ENCODE results near the gene FGD4. TPM values are rescaled to one million over a fixed set of nuclear protein-coding genes. Genes with fewer than 3 reads are reported as not detected.

The FGD4 gene
- total RNA-seq, 1 experiment from 2014 or later: 54.3 TPM

GRCh38 chr12:32535288-32535999 lies 136.1 kb downstream of the FGD4 start:
- no peaks in the 10 kb centered on the region; the same call in 1 of the 2 replicates for H3K27me3 ChIP-seq (ENCODE audit: insufficient read depth, low read length)
- no peak overlapping the region for H3K4me2 ChIP-seq (ENCODE audit: insufficient read depth, insufficient read length, low read length)
- no peaks in the 10 kb centered on the region for H3K4me1 ChIP-seq (ENCODE audit: insufficient read depth, low read length)
- H3T11ph ChIP-seq (ENCODE audit: low read length): no peak overlapping the region
- WGBS (ENCODE audit: extremely low coverage, insufficient read length, low lambda C conversion rate): no CpG with 5 or more reads among the region's 6 CpGs
- no peak overlapping the region for H2AFZ ChIP-seq (ENCODE audit: low read length)
- no peak overlapping the region for H2BK15ac ChIP-seq (ENCODE audit: low read depth, low read length)
- H2BK5ac ChIP-seq (ENCODE audit: insufficient read length, low read length): no peak overlapping the region
- H3K23ac ChIP-seq (ENCODE audit: insufficient read length, low read depth, low read length): no peak overlapping the region
- H3K79me1 ChIP-seq (ENCODE audit: insufficient read depth, low read depth, low read length, poor library complexity, severe bottlenecking): peaks cover 10% of the 10 kb centered on the region
- H4K8ac ChIP-seq (replicated peaks; ENCODE audit: insufficient read length, low read depth, low read length): no peak overlapping the region
- H3K23me2 ChIP-seq (ENCODE audit: insufficient read length, low read depth, low read length, poor library complexity, severe bottlenecking): no peaks in the 10 kb centered on the region
- H2AK5ac ChIP-seq (ENCODE audit: insufficient read length, low read length): no peak overlapping the region
- Mint-ChIP-seq H3K4me1 (peaks cover 48 to 50% of the 10 kb centered on the region in 2 experiments), H3K27me3 (ENCODE audit: low read depth) (no peaks in the 10 kb centered on the region), H3K36me3 (ENCODE audit: insufficient read depth in 1 of 3, low read depth in 3 of 3) (no peaks in the 10 kb centered on the region), H3K27ac (no peak overlapping the region; a peak in 1 of 7 replicates), H3K9me3 (no peaks in the 10 kb centered on the region), H3K4me3 (no peak overlapping the region)
- H3K56ac ChIP-seq (ENCODE audit: insufficient read length, low read depth, low read length): no peak overlapping the region
- H2BK120ac ChIP-seq (ENCODE audit: low read depth, low read length, poor library complexity, severe bottlenecking): no peak overlapping the region
- no peak overlapping the region for H4K5ac ChIP-seq (ENCODE audit: insufficient read length, low read depth, low read length)
- H4K91ac ChIP-seq (ENCODE audit: insufficient read length, low read depth, low read length): no peak overlapping the region
- H3K18ac ChIP-seq (ENCODE audit: insufficient read length, low read depth, low read length): no peak overlapping the region
- no peak overlapping the region for H3K14ac ChIP-seq (ENCODE audit: insufficient read depth, low read length)
- no peak overlapping the region for H2BK12ac ChIP-seq (ENCODE audit: insufficient read length, low read depth, low read length)
- H4K20me1 ChIP-seq (ENCODE audit: control insufficient read depth, insufficient read depth, insufficient read length): no peaks in the 10 kb centered on the region
- no peaks in the 10 kb centered on the region; the same call in 1 of the 2 replicates for H3K79me2 ChIP-seq (ENCODE audit: insufficient read depth, low read length)
- H3K9ac ChIP-seq (ENCODE audit: extremely low read depth, insufficient read length, low read length): no peak overlapping the region
- H2BK20ac ChIP-seq (ENCODE audit: low read depth, low read length, poor library complexity, severe bottlenecking): no peak overlapping the region
- H3K9me3 ChIP-seq (ENCODE audit: control insufficient read depth, low read depth, low read length): no peaks in the 10 kb centered on the region
- H3K4ac ChIP-seq (ENCODE audit: low read depth, low read length): no peak overlapping the region
- no peak overlapping the region for H3K27ac ChIP-seq (ENCODE audit: insufficient read length, low read depth, low read length)
- no peak for TF ChIP-seq CTCF (conservative IDR thresholded peaks at IDR 0.05)
- peak; percentile 61 for DNase-seq
